Neuronal stem cell (in vitro differentiated cells): Measurements from ENCODE around the gene MAN1A2.

Experiments
- DNase-seq: peaks from one replicate; pipeline ENCODE4 v3.0.0-alpha.2; 2013; ENCODE audit warnings: low spot score
- H2AFZ ChIP-seq: one replicate; pipeline ENCODE4 v1.6.1; 2013; ENCODE audit warnings: mild to moderate bottlenecking, low read length, inconsistent platforms
- H2AK5ac ChIP-seq: 2 replicates; pipeline ENCODE4 v1.6.1; 2013; ENCODE audit warnings: low read depth, mild to moderate bottlenecking, inconsistent platforms, low read length, moderate library complexity, mixed read lengths
- H2BK120ac ChIP-seq: 2 replicates; pipeline ENCODE4 v1.6.1; 2013; ENCODE audit warnings: low read depth, mild to moderate bottlenecking, inconsistent platforms, low read length, moderate library complexity, mixed read lengths
- H2BK12ac ChIP-seq: one replicate; pipeline ENCODE4 v1.6.1; 2013; ENCODE audit warnings: low read length, inconsistent platforms
- H2BK15ac ChIP-seq: 2 replicates; pipeline ENCODE4 v1.6.1; 2013; ENCODE audit warnings: mild to moderate bottlenecking, low read length, inconsistent platforms, mixed read lengths
- H2BK5ac ChIP-seq: one replicate; pipeline ENCODE4 v1.6.1; 2013; ENCODE audit warnings: inconsistent platforms, mild to moderate bottlenecking, low read length, moderate library complexity
- H3K14ac ChIP-seq: one replicate; pipeline ENCODE4 v1.6.1; 2013; ENCODE audit warnings: low read length, inconsistent platforms
- H3K18ac ChIP-seq: 2 replicates; pipeline ENCODE4 v1.6.1; 2013; ENCODE audit warnings: low read length, inconsistent platforms
- H3K23ac ChIP-seq: 2 replicates; pipeline ENCODE4 v1.6.1; 2013; ENCODE audit warnings: low read depth, mild to moderate bottlenecking, mixed read lengths, low read length, inconsistent platforms; ENCODE audit not compliant: poor library complexity
- H3K27ac ChIP-seq: replicated peaks from 3 replicates; pipeline ENCODE4 v1.5.1; 2013; ENCODE audit warnings: low read length, inconsistent platforms
- H3K27me3 ChIP-seq, 3 experiments: 2 replicates each; pipeline ENCODE4 v1.6.1; 2013; ENCODE audit warnings: low read length in 3 of 3, mild to moderate bottlenecking in 2 of 3, inconsistent platforms in 1 of 3, low read depth in 1 of 3, mixed read lengths in 1 of 3, moderate library complexity in 1 of 3; ENCODE audit not compliant: control insufficient read depth in 3 of 3, insufficient read depth in 3 of 3
- H3K36me3 ChIP-seq, 2 donors: replicated peaks in 1 of 2; 2 replicates each; pipeline ENCODE4 v1.6.1; 2013; ENCODE audit warnings: low read length in 2 of 2; ENCODE audit not compliant: control insufficient read depth in 2 of 2, insufficient read depth in 2 of 2
- H3K4ac ChIP-seq: 2 replicates; pipeline ENCODE4 v1.6.1; 2013; ENCODE audit warnings: inconsistent platforms, mild to moderate bottlenecking, low read length, moderate library complexity
- H3K4me1 ChIP-seq, 2 donors: 1 replicate in 1 of 2; 2 replicates in 1 of 2; pipeline ENCODE4 v1.6.1; 2013; ENCODE audit warnings: low read length in 2 of 2, low read depth in 1 of 2; ENCODE audit not compliant: control insufficient read depth in 2 of 2, insufficient read depth in 1 of 2
- H3K4me2 ChIP-seq: one replicate; pipeline ENCODE4 v1.6.1; 2013; ENCODE audit warnings: mild to moderate bottlenecking, low read length, inconsistent platforms; ENCODE audit not compliant: insufficient read depth, poor library complexity, severe bottlenecking
- H3K4me3 ChIP-seq, 2 donors: 2 replicates each; pipeline ENCODE4 v1.5.1; 2013; ENCODE audit warnings: low read length in 2 of 2, mild to moderate bottlenecking in 2 of 2, inconsistent platforms in 1 of 2, moderate library complexity in 1 of 2
- H3K79me1 ChIP-seq: one replicate; pipeline ENCODE4 v1.6.1; 2013; ENCODE audit warnings: low read depth, mild to moderate bottlenecking, inconsistent platforms, low read length, moderate library complexity
- H3K9ac ChIP-seq: one replicate; pipeline ENCODE4 v1.6.1; 2013; ENCODE audit warnings: mild to moderate bottlenecking, low read depth, low read length, inconsistent platforms; ENCODE audit not compliant: poor library complexity
- H3K9me3 ChIP-seq, 2 donors: replicated peaks in 1 of 2; 2 replicates each; pipeline versions ENCODE3 to v1.6.1; 2013; ENCODE audit warnings: low read length in 2 of 2, mild to moderate bottlenecking in 2 of 2, inconsistent platforms in 1 of 2, low read depth in 1 of 2, mixed read lengths in 1 of 2, moderate library complexity in 1 of 2; ENCODE audit not compliant: control insufficient read depth in 2 of 2, insufficient read depth in 1 of 2
- H4K8ac ChIP-seq: one replicate; pipeline ENCODE4 v1.6.1; 2013; ENCODE audit warnings: low read depth, mild to moderate bottlenecking, inconsistent platforms, low read length, moderate library complexity
- H4K91ac ChIP-seq: one replicate; pipeline ENCODE4 v1.6.1; 2013; ENCODE audit warnings: low read length, low read depth, mild to moderate bottlenecking, inconsistent platforms; ENCODE audit not compliant: poor library complexity
- WGBS, 2 donors: extraction: QIAGEN DNeasy Blood & Tissue Kit; methylation state at CpG; one replicate each; pipeline ENCODE4 v1.1.7; 2013; ENCODE audit warnings: missing lambda C conversion rate in 2 of 2, mixed read lengths in 1 of 2; ENCODE audit not compliant: insufficient read length in 2 of 2, insufficient replicate concordance in 1 of 2; ENCODE audit errors: extremely low coverage in 2 of 2; 5-methylcytosine and 5-hydroxymethylcytosine counted together

MAN1A2 gene

GRCh38 chr1:117425050-117425734, 57.9 kb downstream of the MAN1A2 start:
- Histone ChIP-seq H4K8ac (no peak overlapping the region), H3K4me1 (no peaks in the 10 kb centered on the region), H2AFZ (no peak overlapping the region), H3K4me2 (no peak overlapping the region), H3K14ac (no peak overlapping the region), H3K23ac (no peak overlapping the region), H2BK5ac (no peak overlapping the region), H2AK5ac (no peak overlapping the region), H3K4ac (no peak overlapping the region), H3K9ac (no peak overlapping the region), H3K4me3 (no peak overlapping the region), H3K36me3 (peaks cover 0 to 6% of the 10 kb centered on the region in 2 donors), H2BK12ac (no peak overlapping the region), H2BK15ac (no peak overlapping the region), H3K18ac (no peak overlapping the region), H3K27ac (no peak overlapping the region), H2BK120ac (no peak overlapping the region), H3K9me3 (peaks cover 2 to 13% of the 10 kb centered on the region in 2 donors), H3K27me3 (no peaks in the 10 kb centered on the region), H3K79me1 (no peaks in the 10 kb centered on the region), H4K91ac (no peak overlapping the region)
- no peak for DNase-seq
- no CpG with 5 or more reads among the region's 2 CpGs for WGBS, 2 donors

- no peak overlapping the region for H4K8ac ChIP-seq
- H3K4me3 ChIP-seq = no peak overlapping the region
- H3K14ac ChIP-seq = no peak overlapping the region
Measured at GRCh38 chr1:117427297-117427696, 60.0 kb downstream of the MAN1A2 start.

GRCh38 chr1:117433943-117434342, 66.7 kb downstream of the MAN1A2 start:
- Histone ChIP-seq H2BK5ac (no peak overlapping the region), H2BK15ac (no peak overlapping the region), H3K23ac (no peak overlapping the region), H2BK120ac (no peak overlapping the region), H4K8ac (no peak overlapping the region), H3K14ac (no peak overlapping the region), H2AK5ac (no peak overlapping the region), H3K36me3 (no peaks in the 10 kb centered on the region), H2AFZ (no peak overlapping the region), H2BK12ac (no peak overlapping the region), H3K4me3 (no peak overlapping the region), H3K9ac (no peak overlapping the region), H3K27me3 (no peaks in the 10 kb centered on the region), H3K4me2 (no peak overlapping the region), H4K91ac (no peak overlapping the region), H3K4ac (no peak overlapping the region), H3K4me1 (peaks cover 0 to 3% of the 10 kb centered on the region in 2 donors), H3K9me3 (no peaks in the 10 kb centered on the region), H3K18ac (no peak overlapping the region), H3K79me1 (no peaks in the 10 kb centered on the region), H3K27ac (no peak overlapping the region)
- no CpG with 5 or more reads among the region's 1 CpG for WGBS, 2 donors
- no peak for DNase-seq

More at GRCh38 chr1:117427297-117427696, 60.0 kb downstream of the MAN1A2 start:
- no peak overlapping the region for H2BK15ac ChIP-seq
- no peak overlapping the region for H4K91ac ChIP-seq
- no peaks in the 10 kb centered on the region for H3K79me1 ChIP-seq
- H3K9me3 ChIP-seq = peaks cover 2 to 13% of the 10 kb centered on the region in 2 donors
- no peak overlapping the region for H3K9ac ChIP-seq
- H3K18ac ChIP-seq = no peak overlapping the region
- H2BK120ac ChIP-seq = no peak overlapping the region
- H3K27ac ChIP-seq = no peak overlapping the region
- DNase-seq = no peak
- H3K27me3 ChIP-seq = no peaks in the 10 kb centered on the region
- no peak overlapping the region for H3K4me2 ChIP-seq
- no peak overlapping the region for H3K23ac ChIP-seq
- no peak overlapping the region for H2BK5ac ChIP-seq
- no peak overlapping the region for H3K4ac ChIP-seq
- H2AK5ac ChIP-seq = no peak overlapping the region
- no peaks in the 10 kb centered on the region for H3K36me3 ChIP-seq
- H3K4me1 ChIP-seq = no peaks in the 10 kb centered on the region
- no peak overlapping the region for H2BK12ac ChIP-seq
- no peak overlapping the region for H2AFZ ChIP-seq

- Histone ChIP-seq H3K4me1 (peaks cover 0 to 3% of the 10 kb centered on the region in 2 donors), H3K36me3 (no peaks in the 10 kb centered on the region), H3K27me3 (no peaks in the 10 kb centered on the region), H2BK12ac (no peak overlapping the region), H2BK5ac (no peak overlapping the region), H3K9ac (no peak overlapping the region), H2BK15ac (no peak overlapping the region), H3K27ac (no peak overlapping the region), H3K18ac (no peak overlapping the region), H2BK120ac (no peak overlapping the region), H3K23ac (no peak overlapping the region), H3K9me3 (no peaks in the 10 kb centered on the region), H3K4me2 (no peak overlapping the region), H3K79me1 (no peaks in the 10 kb centered on the region), H3K4ac (no peak overlapping the region), H2AFZ (no peak overlapping the region), H2AK5ac (no peak overlapping the region), H3K4me3 (no peak overlapping the region), H4K91ac (no peak overlapping the region), H3K14ac (no peak overlapping the region), H4K8ac (no peak overlapping the region)
- no peak for DNase-seq
- WGBS, 2 donors = no CpG with 5 or more reads among the region's 1 CpG
Measured at GRCh38 chr1:117436513-117436912, 69.3 kb downstream of the MAN1A2 start.
